Subcutaneous adipose tissue (tissue), 4 donors: Measurements from ENCODE around the gene ADK. TPM values are rescaled to one million over a fixed set of nuclear protein-coding genes. Genes with fewer than 3 reads are reported as not detected.

Source experiments
- CTCF ChIP-seq: fragments of 450-650 bp; IDR thresholded peaks from one replicate; pipeline ENCODE4 v1.5.1; 2016; ENCODE audit warnings: low read depth, mild to moderate bottlenecking, control low read depth, antibody characterized with exemption, moderate library complexity
- total RNA-seq, 4 donors: library from RNA; depleted of rRNA; stranded (reverse); fragments of >200 nt; gene quantifications; one replicate each; pipeline ENCODE4 v1.1.0, GENCODE V29; 2016

ADK gene
- total RNA-seq, 4 donors from 2014 or later = 21.7 to 52.2 (median 38.8) TPM

- no peak for TF ChIP-seq CTCF
These were observed 113.0 kb downstream of the ADK start for GRCh38 chr10:74263996-74264395.

- TF ChIP-seq CTCF = no peak
These were observed 121.3 kb downstream of the ADK start for GRCh38 chr10:74272288-74272687.

GRCh38 chr10:74275755-74276290 is 124.8 kb downstream of the ADK start:
- no peak for TF ChIP-seq CTCF

GRCh38 chr10:74276416-74276815 is 125.4 kb downstream of the ADK start:
- no peak for TF ChIP-seq CTCF

GRCh38 chr10:74282151-74282847 is 131.3 kb downstream of the ADK start:
- no peak for TF ChIP-seq CTCF

GRCh38 chr10:74282848-74283210 is 131.8 kb downstream of the ADK start:
- TF ChIP-seq CTCF = no peak

GRCh38 chr10:74289188-74289587 is 138.2 kb downstream of the ADK start:
- no peak for TF ChIP-seq CTCF
